MM.1S (cell line): ENCODE data around the gene EFCAB10.

ENCODE experiments used
- EZH2 ChIP-seq: fragments of 300-600 bp; sonication (generic); optimal IDR thresholded peaks from 2 replicates; pipeline ENCODE3; 2017; ENCODE audit warnings: low read depth, mild to moderate bottlenecking, antibody characterized with exemption, low read length, mixed read lengths
- EZH2phosphoT487 ChIP-seq: fragments of 300-600 bp; sonication (generic); IDR thresholded peaks from 2 replicates; pipeline ENCODE4 v1.6.1; 2018; ENCODE audit warnings: antibody characterized with exemption, low read length
- TF ChIP-seq, protein P1 (sequence below): fragments of 300-600 bp; sonication (generic); IDR thresholded peaks from 2 replicates; pipeline ENCODE4 v1.5.1; 2016; ENCODE audit warnings: antibody characterized with exemption, low read length, mixed read lengths

GRCh38 chr7:105538339-105538738 lies 43.0 kb downstream of the EFCAB10 start:
- TF ChIP-seq EZH2 (no peak), EZH2phosphoT487 (no peak)
- TF ChIP-seq, protein P1, sequence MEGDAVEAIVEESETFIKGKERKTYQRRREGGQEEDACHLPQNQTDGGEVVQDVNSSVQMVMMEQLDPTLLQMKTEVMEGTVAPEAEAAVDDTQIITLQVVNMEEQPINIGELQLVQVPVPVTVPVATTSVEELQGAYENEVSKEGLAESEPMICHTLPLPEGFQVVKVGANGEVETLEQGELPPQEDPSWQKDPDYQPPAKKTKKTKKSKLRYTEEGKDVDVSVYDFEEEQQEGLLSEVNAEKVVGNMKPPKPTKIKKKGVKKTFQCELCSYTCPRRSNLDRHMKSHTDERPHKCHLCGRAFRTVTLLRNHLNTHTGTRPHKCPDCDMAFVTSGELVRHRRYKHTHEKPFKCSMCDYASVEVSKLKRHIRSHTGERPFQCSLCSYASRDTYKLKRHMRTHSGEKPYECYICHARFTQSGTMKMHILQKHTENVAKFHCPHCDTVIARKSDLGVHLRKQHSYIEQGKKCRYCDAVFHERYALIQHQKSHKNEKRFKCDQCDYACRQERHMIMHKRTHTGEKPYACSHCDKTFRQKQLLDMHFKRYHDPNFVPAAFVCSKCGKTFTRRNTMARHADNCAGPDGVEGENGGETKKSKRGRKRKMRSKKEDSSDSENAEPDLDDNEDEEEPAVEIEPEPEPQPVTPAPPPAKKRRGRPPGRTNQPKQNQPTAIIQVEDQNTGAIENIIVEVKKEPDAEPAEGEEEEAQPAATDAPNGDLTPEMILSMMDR: no peak
